Motor neuron (in vitro differentiated cells): ENCODE data around the gene GOLGB1. TPM values are rescaled to one million over a fixed set of nuclear protein-coding genes. Genes with fewer than 3 reads are reported as not detected.

Source experiments
- ATAC-seq, 8 experiments: fragments of 200-7000 bp; cut with Tn5 transposase; replicated peaks in 6 of 8; 2 replicates each; pipeline ENCODE4 v1.8.0; 2021; ENCODE audit warnings: mild to moderate bottlenecking in 8 of 8, moderate library complexity in 8 of 8
- H3K27ac ChIP-seq, 2 donors: fragments of 250-450 bp; sonication (Bioruptor Pico); 2 replicates each; pipeline ENCODE4 v1.9.0; 2021; ENCODE audit warnings: antibody characterized with exemption in 2 of 2, mild to moderate bottlenecking in 2 of 2, moderate library complexity in 1 of 2
- H3K4me1 ChIP-seq, 2 donors: fragments of 250-450 bp; sonication (Bioruptor Pico); replicated peaks in 1 of 2; 2 replicates each; pipeline ENCODE4 v1.6.1; 2021; ENCODE audit warnings: antibody characterized with exemption in 2 of 2, mild to moderate bottlenecking in 2 of 2, moderate library complexity in 1 of 2
- H3K4me3 ChIP-seq, 5 donors: fragments of 250-450 bp; sonication (Bioruptor Pico); 2 replicates each; pipeline ENCODE4 v1.9.0; 2021; ENCODE audit warnings: antibody characterized with exemption in 5 of 5, mild to moderate bottlenecking in 5 of 5, moderate library complexity in 4 of 5
- WGBS, 10 experiments: fragments of 450-650 bp; shearing (Covaris generic); methylation state at CpG; one replicate each; pipeline ENCODE4 v1.0.0; 2022; 5-methylcytosine and 5-hydroxymethylcytosine counted together
- in situ Hi-C, 9 experiments: fragments of 400-800 bp; cut with MboI; loops; one replicate each; pipeline ENCODE4 v1.15.0; 2021; ENCODE audit warnings: low sequenced_read_pairs in 9 of 9, low pct_unique_long_range_greater_than_20kb in 2 of 9; ENCODE audit not compliant: unreplicated experiment in 9 of 9
- total RNA-seq, 8 experiments: library from RNA; unstranded; fragments of 300-600 nt; gene quantifications; 2 replicates each; pipeline versions ENCODE4 v1.2.3 to v1.2.4, GENCODE V29; 2022

The GOLGB1 gene
- total RNA-seq, 8 experiments from 2014 or later = 36.4 to 72.5 (median 55.4) TPM

DNA sequence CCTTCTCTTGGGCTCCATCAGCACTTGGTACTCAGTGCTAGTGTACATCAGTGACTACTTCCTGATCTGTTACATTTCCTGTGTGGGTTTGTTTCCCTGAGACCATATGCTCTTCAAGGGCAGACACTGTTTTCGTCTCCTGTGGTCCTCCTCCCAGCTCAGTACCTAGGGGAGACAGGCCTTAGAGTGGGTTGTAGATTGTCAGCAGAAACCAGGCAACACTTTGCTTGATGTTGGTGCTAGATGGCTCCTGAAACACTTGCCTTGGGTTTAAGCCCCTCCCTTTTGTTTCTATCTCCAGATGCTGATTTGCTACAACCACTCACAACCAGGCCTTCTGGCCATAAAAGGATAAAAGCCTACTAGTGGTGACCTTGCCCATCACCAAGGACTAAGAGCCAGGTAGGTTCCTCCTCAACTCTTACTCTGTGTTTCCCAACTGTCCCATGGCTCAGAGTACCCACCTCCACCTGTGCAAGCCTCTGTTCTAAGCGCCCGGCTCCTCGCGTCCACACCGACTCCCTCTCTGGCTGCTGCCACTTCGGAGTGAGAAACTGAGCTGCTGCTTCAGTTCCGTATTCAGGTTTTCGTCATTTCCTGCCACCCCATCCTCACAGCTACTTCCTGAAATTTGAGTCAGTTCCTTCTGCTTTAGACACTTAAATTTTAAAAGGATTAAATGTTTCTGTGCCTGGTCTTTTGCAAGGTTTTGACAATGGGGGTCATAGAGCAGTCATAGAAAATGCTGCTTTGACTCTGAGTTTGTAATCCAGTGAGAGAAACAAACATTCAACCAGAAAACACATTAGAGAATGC lies 89.0 kb downstream of the GOLGB1 start, which contains the start of gene HCLS1:
Gene HCLS1, minus strand, starts transcription at position 548 of the 816 bp plus-strand sequence. CDS start 2,556 bp downstream, outside the sequence.
- Histone ChIP-seq H3K27ac (no peak within 1 kb of the TSS), H3K4me1 (no peaks in the 10 kb centered on the region), H3K4me3 (no peak within 1 kb of the TSS)
- peak in 3 of 8 experiments; percentile 32 to 83 (median 46) for ATAC-seq
- 17 to 100% (median 94%) methylated on average over 3 to 8 of the region's 9 CpGs; no CpG with 5 or more reads in 3 of the 10 experiments for WGBS, 10 experiments
- in situ Hi-C loops = no loop called here

DNA sequence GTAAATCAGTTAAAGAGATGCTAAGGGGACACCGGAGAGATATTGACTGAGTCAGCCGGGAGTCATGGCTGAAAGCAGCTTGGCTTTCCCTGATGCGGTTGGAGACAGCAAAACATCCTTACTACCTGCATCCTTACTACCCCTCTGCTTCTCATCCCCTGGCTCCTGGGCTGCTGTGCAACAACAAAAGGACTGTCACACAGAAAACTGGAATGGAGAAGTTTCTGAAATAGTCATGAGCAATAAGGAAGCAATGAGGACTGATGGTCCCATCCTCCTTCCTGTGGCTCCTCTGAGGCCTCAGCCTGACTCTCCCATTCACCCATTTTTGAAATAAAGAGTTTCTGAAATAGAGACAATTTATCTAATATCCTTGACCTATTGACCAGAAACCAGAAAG lies 90.0 kb downstream of the GOLGB1 start:
- no peaks in the 10 kb centered on the region for H3K4me1 ChIP-seq
- no peak overlapping the region for H3K4me3 ChIP-seq
- 95 to 100% (median 100%) methylated on average over 1 to 3 of the region's 3 CpGs; no CpG with 5 or more reads in 4 of the 10 experiments for WGBS, 10 experiments
- ATAC-seq = no peak
- in situ Hi-C loops = no loop called here
- H3K27ac ChIP-seq = no peak overlapping the region

DNA sequence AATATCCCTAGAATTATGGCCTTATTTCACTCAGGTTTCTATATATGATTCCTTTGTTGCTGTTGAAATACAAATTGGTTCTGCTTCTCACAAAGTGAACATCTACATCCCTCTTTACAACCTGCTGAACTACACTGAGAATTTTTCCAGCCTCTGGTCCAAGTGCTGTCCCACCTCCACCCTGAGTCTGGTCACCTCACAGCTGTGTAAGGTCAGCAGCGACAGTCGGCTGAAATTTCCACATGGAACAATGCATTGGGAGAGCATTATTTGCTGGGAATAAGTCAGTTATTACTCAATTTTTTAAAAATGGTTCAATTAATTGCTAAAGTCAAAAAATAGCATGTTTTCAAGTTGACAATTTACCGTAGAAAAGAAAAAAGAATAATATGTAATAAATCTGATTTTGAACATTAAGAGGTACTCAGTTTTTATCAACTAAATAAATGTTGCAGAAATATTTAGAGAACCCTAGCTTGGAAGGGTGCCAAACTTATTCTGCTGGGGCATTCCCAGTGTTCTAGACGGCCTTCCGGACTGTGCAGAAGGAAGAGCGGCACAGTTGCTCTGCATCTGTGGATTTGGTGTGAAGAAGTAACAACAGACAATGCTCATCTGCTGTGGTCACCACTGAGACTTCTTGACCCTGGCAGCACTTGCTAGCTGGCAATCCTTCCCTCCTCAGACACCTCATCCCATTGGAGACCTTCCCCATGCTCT lies 90.7 kb downstream of the GOLGB1 start:
- H3K4me1 ChIP-seq = no peaks in the 10 kb centered on the region
- in situ Hi-C loops = no loop called here
- WGBS, 10 experiments = 60 to 100% (median 86%) methylated on average over 1 to 6 of the region's 6 CpGs
- no peak overlapping the region for H3K4me3 ChIP-seq
- no peak overlapping the region for H3K27ac ChIP-seq
- ATAC-seq = no peak

GRCh38 chr3:121654493-121655385 lies 94.8 kb downstream of the GOLGB1 start:
- Histone ChIP-seq H3K27ac (no peak overlapping the region), H3K4me1 (no peaks in the 10 kb centered on the region), H3K4me3 (no peak overlapping the region)
- 29 to 100% (median 77%) methylated on average over 1 to 5 of the region's 6 CpGs for WGBS, 10 experiments
- in situ Hi-C loops = no loop called here
- ATAC-seq = no peak

DNA sequence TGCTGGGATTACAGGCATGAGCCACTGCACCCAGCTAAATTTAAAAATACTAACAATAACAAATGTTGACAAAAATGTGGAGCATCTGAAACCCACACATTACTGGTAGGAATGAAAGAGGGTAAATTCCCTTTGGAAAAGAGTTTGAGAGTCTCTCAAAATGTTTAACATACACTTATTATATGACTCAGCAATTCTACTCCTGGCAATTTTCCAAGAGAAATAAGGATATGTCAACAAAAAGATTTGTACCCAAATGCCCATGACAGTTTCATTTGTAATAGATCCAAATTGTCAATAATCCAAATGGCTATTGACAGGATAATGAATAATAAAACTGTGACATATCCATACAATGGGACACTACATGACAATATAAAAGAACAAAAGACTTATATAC lies 97.9 kb downstream of the GOLGB1 start:
- ATAC-seq = no peak
- no peak overlapping the region for H3K4me3 ChIP-seq
- no peaks in the 10 kb centered on the region for H3K4me1 ChIP-seq
- no peak overlapping the region for H3K27ac ChIP-seq
- in situ Hi-C loops = no loop called here

DNA sequence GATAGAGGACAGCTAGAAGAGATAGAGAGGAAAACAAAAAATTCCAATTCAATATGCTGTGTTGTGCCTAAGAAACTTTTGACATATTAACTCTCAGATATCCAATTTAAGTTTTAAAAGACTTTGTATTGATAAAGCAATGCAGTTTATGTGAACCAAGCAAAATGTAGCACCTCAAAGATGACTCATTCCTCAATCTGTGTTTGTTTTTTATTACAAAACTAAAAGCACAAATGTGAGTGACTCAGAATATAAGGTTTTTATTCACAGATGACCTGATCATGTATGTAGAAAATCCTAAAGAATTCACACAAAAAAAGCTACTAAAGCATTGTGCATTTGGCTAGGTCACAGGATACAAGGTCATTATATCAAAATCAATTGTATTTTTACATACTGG lies 99.9 kb downstream of the GOLGB1 start:
- Histone ChIP-seq H3K4me3 (no peak overlapping the region), H3K27ac (no peak overlapping the region), H3K4me1 (no peaks in the 10 kb centered on the region)
- no peak for ATAC-seq
- in situ Hi-C loops = no loop called here

- in situ Hi-C loops = no loop called here
- 5 to 100% (median 82%) methylated on average over 2 to 6 of the region's 6 CpGs; no CpG with 5 or more reads in 1 of the 10 experiments for WGBS, 10 experiments
- H3K27ac ChIP-seq = no peak overlapping the region
- no peak for ATAC-seq
- no peak overlapping the region for H3K4me3 ChIP-seq
- H3K4me1 ChIP-seq = no peaks in the 10 kb centered on the region
These were observed 101.2 kb downstream of the GOLGB1 start for GRCh38 chr3:121648219-121648958.

DNA sequence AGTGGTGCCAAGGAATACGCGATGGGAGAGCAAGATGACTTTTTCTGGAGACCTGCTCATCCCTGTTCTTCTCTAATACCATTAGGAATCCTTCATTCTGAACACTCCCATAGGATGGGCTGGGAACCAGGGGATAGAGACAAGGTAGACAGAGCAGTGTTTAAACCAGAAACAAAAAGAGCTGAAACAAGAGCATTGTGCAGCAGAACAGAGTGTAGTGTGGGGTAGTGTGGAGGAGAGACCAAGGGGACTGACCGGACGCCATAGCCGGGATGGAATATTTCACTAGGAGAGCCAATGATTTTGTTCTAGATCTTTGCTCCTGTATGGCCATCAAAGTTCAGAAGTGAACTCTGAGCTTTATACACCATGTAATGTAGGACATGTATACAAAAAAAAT lies 104.5 kb downstream of the GOLGB1 start:
- ATAC-seq = no peak
- H3K27ac ChIP-seq = no peak overlapping the region
- in situ Hi-C loops = no loop called here
- H3K4me3 ChIP-seq = no peak overlapping the region
- 83 to 100% (median 100%) methylated on average over 2 to 5 of the region's 5 CpGs; no CpG with 5 or more reads in 3 of the 10 experiments for WGBS, 10 experiments
- H3K4me1 ChIP-seq = no peaks in the 10 kb centered on the region

GRCh38 chr3:121642601-121643314 lies 106.8 kb downstream of the GOLGB1 start:
- ATAC-seq = no peak
- Histone ChIP-seq H3K4me3 (no peak overlapping the region), H3K27ac (no peak overlapping the region), H3K4me1 (no peaks in the 10 kb centered on the region)
- in situ Hi-C loops = no loop called here
- 45 to 100% (median 80%) methylated on average over 1 to 8 of the region's 9 CpGs; no CpG with 5 or more reads in 1 of the 10 experiments for WGBS, 10 experiments

DNA sequence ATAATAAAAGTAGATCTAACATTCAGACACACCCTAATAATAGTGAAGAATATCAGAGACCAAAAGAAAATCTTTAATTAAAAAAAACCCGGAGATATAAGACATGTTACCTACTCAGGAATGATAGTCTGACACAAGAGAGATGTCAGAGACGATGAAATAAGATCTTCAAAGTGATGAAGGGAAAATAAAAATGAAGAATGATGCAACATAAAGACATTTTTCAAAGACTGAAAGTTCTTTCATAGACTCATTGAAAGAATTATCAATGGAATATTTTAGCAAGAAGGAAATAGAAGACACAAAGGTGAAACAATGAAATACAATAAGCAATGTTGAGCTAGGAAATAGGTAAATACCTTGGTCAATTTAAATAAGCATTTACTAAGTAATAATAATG lies 108.4 kb downstream of the GOLGB1 start:
- no peak for ATAC-seq
- no peak overlapping the region for H3K4me3 ChIP-seq
- in situ Hi-C loops = no loop called here
- no peaks in the 10 kb centered on the region for H3K4me1 ChIP-seq
- no peak overlapping the region for H3K27ac ChIP-seq
- 43 to 100% (median 87%) methylated on average over 1 to 2 of the region's 2 CpGs for WGBS, 10 experiments

DNA sequence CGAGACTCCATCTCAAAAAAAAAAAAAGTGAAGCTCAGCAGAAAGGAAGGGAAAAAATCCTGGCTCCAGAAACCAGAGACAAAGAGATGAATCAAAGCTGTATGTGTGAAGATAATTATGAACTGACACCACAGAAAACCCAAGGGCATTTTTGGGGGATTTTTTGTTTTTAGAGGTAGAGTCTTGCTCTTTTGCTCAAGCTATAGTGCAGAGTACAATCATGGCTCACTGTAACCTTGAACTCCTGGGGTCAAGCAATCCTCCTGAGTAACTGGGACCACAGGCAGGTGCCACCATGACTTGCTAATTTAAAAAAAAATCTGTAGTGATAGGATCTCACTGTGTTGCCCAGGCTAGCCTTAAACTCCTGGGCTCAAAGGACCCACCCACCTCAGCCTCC lies 111.6 kb downstream of the GOLGB1 start:
- in situ Hi-C loops = no loop called here
- Histone ChIP-seq H3K27ac (no peak overlapping the region), H3K4me3 (no peak overlapping the region), H3K4me1 (no peaks in the 10 kb centered on the region)
- ATAC-seq = no peak
- 83 to 100% (median 100%) methylated on average over 1 of the region's 1 CpG; no CpG with 5 or more reads in 7 of the 10 experiments for WGBS, 10 experiments

- 86 to 100% (median 94%) methylated on average over 1 of the region's 1 CpG; no CpG with 5 or more reads in 6 of the 10 experiments for WGBS, 10 experiments
- in situ Hi-C loops = no loop called here
- H3K27ac ChIP-seq = no peak overlapping the region
- no peak overlapping the region for H3K4me3 ChIP-seq
- ATAC-seq = no peak
- H3K4me1 ChIP-seq = no peaks in the 10 kb centered on the region
These were observed 119.2 kb downstream of the GOLGB1 start for GRCh38 chr3:121630355-121630754.
